Hematopoietic multipotent progenitor cell (in vitro differentiated cells): ENCODE results near the gene CD83. TPM values are rescaled to one million over a fixed set of nuclear protein-coding genes. Genes with fewer than 3 reads are reported as not detected.

Source experiments
- DNase-seq, 3 donors: peaks; one replicate each; pipeline ENCODE4 v3.0.0-alpha.2; 2011 to 2015; ENCODE audit warnings: low read depth in 2 of 3, low spot score in 2 of 3
- total RNA-seq: library from RNA; depleted of rRNA; stranded (reverse); fragments of >200 nt; gene quantifications from one replicate; pipeline ENCODE4 v1.2.3, GENCODE V29; 2012

CD83 gene
- total RNA-seq, 1 donor = 5.9 TPM

DNA sequence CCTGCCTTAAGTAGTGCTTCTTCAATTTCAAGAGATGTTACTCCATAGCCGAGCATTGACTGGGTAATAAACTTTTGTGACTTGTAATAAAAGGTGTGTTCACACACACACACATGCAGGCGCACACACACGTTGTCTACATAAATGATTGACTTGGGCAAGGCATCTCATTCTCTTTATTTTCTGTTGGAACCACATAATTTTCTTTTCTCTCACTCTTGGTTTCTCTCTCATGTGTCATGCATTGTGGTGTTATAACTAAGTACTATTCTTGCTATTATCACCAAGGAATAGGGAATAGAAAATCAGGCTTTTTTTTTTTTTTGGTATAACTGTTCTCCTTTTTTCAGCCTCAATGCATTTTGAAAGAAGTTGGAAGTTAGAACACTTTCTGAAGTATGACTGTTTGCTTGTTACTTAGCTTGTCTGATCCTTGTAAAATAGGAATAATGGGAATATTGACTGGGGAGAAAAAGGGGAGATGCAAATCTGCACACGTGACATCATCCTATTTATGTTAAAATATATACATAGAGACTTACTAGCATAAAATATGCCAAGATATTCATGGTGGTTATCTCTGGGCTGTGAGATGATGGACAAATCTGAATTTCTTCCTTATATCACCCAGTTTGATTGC, 26.1 kb upstream of the CD83 start:
- no peak for DNase-seq

DNA sequence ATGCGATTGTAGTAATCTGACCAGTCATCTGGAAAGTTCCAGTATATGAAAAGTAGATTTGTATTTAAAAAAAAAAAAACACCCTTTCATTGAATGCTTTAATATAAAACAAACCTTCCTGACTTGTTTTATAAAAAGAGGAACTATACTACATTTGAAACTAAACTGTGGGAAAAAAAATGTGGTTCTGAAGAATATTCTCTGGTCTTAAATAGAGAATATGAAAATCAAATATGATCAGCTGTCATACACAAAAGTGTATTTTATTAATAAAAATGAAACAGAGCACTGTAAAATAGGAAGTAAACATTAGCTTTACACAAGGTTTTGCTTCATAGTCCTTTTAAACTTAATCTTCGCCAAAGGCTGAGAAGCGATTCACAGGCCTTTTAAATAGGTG, 25.3 kb upstream of the CD83 start:
- DNase-seq = no peak

DNA sequence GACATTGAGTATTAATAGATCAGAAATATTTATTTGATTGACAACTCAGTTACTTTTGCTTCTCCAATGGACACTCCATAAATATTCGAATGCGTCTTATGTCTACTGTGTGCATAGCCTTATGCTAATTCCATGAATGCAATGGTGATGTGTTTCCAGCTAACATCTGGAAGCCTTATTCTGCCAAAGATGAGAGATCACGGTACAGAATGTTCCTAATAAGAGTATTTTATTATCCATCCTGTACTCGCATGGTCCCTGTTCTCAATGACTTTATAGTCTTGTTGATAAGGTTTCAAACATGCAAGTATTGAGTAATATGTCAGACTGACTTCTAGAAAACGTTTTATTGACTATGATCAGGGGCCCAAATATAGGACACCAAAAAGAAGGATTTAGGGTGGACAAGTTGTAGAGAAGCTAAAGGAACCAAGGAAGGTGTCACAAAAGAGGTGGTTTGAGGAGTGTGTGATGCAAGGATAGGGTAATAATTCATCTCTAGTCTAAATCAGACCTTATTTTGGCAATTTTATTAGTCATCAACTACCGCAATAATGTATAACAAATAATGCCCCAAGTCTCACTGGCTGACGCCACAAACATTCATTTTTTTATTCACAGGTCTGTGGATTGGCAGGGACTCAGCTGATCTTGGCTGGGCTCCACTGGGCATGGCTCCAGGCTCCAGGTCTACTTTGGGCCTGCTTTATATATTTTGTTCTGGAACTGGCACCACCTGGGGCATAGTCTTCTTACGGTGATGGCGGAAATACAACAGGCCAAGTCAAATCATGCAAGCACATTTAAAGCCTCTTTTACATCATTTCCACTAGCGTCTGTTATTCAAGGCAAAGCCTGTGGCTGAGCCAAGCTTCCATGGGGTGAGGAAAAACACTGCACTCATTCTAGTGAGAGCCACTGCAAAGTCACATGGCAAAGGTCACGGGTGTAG, 24.5 kb upstream of the CD83 start:
- no peak for DNase-seq

DNA sequence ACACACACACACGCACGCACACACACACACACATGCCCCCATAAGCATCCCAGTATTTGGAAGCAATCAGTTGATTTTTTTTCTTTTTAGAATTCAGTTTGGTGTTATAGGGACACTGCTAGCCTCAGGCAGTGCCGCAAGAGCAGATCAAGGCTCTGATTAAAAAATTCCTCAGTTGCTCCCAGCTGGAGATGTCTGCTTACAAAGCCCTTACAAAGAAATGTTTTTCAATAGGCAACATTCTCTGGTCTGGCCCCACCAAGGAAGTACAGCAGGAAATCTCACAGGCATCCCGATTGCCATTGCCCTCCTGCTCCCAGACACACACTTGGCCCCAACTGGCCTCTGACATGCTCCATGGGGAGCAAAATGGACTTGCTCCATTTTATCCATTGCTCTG, 22.9 kb upstream of the CD83 start:
- no peak for DNase-seq

DNA sequence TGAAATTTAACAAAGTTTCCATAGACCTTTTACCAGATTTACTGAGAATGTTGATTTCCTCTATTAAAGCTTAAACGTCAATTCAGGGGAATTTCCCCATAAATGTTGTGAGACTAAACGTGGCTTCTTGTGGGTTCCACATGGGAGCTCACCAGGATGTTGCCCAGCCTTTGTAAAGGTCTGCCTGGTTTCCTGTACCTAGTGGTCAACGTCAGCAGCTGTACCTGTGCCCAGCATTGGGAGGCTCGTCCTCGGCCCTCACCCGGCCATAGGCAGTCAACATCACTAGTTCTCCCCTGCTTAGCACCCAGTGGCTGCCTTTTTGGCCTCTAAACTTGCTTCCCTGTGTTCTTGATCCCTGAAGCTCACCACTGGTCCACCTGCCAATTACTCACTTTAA, 22.1 kb upstream of the CD83 start:
- DNase-seq = no peak

DNA sequence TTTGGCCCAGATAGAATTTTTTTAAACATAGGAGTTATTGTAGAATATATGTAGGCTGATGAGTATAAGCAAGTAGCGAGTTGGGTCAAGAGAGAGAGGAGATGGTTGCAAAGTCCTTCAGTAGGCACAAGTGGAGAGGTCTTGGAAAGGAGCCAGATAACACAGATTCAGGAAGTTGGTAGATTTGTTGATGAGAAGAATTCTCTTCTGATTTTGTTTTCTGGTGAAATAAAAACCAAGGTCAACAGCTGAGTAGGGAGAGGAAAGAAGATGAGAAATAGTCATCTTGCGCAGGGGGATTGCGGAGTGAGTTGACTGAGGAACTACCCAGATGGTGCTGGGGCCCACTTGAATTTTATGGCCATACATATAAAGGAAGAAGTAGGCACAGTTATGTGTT, 17.4 kb upstream of the CD83 start:
- DNase-seq = peak in 1 of 3 donors; percentile 21

DNA sequence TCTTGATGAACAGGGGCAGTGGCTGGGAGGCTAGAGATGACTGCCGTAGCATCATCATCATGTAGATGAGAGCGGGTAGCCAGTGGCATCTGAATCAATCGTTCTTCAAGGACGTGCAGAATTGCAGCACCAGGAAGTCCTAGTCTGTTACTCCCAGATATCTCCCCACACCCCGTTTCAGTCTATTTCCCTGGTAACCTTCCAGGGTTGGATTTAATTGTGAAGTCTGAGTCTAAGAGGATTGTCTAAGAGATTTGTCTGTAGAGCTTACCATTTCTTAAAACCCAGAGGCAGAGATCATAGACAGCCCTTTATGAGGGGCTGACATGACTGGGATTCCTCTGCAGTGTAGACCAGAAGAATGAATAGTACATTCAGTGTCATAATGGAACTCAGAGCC, 16.6 kb upstream of the CD83 start:
- DNase-seq = no peak

DNA sequence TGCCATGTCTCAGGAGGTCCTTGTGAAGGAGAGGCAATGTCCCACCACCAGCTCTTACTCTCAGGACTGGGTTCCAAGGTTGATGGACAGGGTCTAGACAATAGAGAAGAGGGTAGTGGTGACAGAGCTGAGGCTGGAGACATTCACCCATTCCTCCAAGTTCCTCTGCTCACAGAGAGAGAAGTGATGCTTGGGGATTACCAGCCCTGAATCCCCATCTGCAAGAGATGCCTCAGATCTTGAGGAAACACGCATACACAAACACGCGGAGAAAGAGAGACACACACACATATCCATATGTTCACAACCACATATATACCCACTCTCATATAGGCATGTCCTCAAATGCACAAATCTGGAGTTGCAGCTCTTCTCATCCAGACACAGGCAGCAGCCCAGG, 15.2 kb upstream of the CD83 start:
- no peak for DNase-seq

DNA sequence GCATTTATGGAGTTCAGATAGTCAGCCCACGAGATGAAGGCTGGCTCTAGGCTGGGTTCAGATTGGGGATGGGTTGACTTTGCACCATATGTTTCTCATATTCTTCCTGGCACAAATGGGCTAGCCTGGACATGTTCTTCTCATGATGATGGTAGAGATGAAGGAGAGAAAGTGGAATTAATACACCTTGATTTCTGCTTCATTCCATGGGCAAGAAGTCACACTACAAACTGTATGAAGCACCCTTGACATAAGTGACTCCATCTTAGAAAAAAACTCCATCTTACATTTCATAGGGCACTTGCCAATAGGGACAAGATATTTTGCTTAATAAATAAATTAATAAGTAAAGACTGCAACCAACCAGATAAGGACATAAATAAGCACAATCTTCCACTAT, 12.0 kb upstream of the CD83 start:
- DNase-seq = no peak

DNA sequence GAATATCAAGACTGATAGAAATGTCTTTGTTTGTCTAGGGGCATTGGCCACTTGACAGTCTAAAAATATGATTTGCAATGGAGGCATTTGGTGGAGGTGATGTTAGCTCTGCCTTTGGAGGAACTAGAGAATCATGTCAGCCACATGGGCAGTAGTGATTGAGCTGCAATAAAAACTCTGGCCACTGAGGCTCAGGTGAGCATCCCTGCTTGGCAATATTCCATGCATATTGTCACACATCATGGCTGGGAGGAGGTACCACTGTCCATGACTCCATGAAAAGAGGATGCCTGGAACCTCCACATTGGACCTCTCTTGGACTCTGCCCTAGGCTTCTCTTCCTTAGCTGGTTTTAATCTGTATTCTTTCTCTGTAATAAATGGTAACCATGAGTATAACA, 10.6 kb upstream of the CD83 start:
- DNase-seq = no peak

DNA sequence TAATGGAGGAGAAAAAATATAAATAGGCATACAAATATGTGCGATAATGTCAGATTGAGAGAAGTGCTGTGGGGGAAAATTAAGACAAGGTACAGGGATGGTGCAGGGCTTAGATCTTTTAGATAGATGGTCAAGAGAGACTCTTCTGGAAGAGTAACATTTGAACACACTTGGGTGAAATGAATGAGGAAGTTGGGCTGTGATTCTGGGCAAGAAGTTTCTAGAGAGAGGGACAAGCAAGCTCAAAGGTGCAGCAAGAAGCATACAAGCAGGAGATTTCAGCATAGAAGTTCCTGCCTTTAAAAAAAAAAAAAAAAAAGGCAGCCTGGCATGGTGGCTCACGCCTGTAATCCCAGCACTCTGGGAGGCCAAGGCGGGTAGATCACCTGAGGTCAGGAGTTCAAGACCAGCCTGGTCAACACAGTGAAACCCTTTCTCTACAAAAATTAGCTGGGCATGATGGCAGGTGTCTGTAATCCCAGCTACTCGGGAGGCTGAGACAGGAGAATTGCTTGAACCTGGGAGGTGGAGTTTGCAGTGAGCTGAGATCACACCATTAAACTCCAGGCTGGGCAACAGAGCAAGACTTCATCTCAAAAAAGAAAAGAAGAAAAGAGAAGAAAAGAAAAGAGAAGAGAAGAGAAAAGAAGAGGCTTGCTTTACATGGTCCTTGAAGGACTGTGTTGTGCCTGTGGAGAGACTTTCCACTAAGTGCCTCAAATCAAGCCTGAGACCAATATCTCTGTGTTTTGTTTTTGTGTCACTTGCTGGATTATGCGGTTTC, 9.7 kb upstream of the CD83 start:
- DNase-seq = no peak

DNA sequence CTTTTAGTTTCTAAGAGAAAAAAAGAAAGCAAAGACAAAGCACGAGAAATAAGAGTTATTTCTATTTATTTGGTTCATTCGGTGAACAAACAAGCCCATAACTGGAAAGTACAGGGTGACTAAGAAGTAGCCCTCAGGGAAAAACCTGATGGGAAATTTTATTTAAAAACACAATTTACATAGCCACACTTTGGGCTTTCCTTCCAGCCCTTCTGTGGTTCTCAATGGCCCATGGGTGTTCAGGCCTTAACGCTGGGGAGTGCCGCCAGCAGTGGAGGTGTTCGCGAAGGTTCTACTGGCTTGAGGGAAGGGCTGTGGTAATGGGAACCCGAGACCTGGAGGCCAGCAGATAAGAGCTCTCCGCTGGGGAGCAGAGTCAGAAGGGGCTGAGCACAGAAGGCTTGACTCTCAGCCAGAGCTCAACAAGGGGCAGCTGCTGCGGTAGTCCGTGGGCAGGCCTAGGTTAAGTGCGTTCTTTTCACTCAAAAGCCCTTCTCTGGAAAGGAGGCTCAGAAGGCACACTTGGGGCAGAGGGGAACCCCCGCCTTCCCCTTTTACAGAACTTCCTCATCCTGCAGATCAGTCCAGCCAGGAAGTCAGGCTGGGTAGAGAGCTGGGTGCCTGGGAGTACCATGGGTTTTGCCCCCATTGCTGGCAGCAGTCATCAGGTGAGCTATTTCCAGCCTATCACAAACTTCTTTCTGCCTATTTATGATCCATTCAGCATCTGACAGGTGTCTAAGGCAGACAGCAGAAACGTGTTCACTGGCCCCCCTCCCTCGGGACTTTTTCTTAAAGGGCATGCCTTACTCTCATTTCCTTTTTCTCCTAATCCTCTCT, 8.8 kb upstream of the CD83 start:
- peak in 2 of 3 donors; percentile 80 to 84 for DNase-seq

DNA sequence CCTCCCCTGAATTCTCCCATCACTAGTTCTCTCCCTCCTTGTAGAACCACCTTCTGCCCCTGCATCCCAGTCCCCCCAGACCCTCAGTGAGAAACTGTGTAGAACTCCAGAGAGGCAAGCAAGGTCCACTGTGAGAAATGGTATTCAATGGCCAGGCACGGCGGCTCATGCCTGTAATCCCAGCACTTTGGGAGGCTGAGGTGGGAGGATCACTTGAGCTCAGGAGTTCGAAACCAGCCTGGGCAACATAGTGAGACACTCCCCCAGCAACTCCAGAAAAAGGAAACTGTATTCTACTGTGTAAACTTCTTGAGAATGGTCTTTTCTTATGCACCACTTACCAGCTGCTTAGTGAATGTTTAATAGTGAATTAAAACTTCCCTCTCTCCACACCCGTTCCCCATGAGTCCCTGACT, 8.2 kb upstream of the CD83 start:
- no peak for DNase-seq

DNA sequence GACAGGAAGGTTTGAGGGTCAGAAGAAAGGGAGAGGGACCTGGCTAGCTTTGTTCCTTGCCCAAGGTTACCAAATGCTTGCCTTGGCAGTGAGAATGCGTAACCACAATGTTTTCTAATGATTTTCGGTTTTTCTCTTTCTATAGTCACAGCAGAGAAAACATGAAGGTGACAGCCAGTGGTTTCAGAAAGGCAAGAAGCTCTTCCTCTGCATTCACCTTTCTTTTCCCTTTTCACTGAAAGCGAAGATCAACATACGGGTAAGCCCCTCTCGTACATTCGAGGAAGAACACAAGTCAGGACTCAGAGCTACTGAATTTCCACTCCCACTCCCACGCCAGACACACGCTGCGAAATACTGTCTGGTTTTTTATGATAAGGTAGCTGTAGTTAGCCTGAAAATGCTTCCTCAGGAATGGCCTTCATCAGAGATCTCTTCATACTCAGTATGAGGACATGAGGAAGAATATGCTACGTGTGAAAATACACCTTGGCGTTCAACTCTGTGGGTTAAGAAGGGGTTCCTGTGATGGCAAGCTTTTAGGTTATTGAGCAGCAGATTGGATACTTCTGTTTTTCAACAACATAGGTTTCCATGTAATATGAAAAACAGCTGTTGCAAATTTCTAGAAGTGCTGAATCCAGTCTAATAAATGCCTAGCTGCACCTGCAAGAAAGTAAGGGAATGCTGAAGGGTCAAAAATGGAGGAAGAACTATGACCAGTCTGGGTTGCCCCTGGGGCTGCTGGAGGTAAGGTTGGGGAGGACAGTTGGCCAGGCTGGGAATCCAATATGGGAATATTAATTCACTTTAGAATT, 7.4 kb upstream of the CD83 start:
- DNase-seq = no peak

DNA sequence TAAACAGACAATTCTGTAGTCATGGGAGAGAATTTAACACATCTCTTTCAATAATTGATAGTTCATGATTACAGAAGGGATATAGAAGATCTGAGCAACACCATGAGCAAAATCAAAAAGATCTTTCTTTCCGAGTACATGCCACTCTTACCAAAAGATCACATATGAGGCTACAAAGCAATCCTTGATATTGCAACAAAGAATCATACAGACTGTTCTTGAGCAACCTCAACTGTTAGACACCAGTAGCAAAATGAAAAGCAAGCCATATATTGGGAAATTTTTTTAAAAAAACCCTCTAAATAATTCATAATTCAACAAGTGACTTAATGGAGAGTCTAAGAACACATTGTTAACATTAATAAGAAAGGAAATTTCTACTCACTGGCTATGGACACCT, 3.6 kb upstream of the CD83 start:
- no peak for DNase-seq

DNA sequence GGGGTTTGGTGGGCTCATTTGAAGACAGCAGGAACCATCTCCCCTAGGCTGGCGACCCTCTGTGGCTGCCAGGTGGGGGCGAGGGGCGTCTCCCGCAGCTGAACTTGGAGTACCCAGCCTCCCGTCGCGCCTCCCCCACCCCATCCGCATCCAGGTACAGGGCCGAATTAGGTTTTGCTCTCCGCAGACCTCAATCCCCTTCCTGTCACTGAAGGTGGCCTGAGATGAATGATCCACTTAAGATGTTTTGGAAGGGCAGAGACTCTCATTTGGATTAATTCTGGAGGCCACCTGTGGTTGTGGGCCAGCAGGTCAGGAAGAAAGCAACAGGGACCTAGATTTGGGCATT, 493 bp downstream of the CD83 start:
- no peak for DNase-seq

DNA sequence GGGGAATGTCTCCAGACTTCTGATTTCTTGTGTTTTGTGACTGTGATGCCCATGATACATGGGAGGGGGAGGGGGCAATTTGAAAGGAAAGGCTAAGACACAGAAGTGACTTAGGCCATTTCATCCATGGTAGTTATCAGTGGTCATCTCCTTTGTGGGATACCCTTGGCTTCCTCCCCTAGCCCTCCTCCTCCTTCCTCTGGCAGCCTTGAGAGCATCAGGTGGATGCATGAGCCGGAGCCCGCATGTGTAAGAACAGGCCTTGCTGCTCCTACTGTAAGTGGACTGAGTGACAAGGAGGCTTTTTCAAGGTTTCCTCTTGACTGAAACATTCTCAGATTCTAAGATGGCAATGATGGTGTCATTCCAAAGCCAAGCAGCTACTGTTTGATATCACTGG, 874 bp downstream of the CD83 start:
- DNase-seq = no peak

DNA sequence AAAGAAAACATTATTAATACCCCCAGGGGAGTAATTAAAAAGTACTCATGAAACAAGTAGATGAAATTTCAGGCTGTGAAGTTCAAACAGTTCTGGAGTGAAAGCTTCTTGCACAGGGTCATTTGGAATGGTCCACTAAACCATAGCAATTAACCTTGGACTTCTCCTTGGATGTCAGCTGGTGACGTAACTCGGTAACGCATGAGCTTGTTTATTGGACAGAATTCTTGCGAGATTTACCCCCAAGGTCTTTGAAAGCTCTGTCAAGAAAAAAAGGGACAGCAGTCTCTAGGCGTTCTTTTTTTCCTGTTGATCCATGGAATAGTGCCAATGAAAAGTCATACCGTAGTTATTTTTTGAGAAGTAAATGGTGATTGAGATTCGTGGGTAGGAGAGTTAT, 2.2 kb downstream of the CD83 start:
- no peak for DNase-seq

DNA sequence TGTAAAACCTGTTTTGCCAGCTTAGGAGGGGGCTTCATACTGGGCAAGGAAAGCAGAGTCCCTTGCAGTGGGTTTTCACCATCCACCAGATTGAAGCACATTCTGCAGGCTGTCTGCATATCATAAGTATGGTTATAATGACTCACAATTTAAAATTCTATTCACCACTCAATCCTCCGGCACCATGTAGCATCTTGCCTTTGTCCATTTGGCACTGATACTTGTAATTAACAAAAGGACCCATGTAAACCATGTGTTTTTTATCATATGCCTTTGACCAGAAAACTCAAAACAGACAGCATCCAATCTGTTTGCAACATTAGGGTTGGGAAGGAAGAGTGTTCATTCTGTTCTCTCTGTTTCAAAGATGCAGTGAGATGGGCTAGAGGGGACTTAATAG, 3.0 kb downstream of the CD83 start:
- DNase-seq = no peak

DNA sequence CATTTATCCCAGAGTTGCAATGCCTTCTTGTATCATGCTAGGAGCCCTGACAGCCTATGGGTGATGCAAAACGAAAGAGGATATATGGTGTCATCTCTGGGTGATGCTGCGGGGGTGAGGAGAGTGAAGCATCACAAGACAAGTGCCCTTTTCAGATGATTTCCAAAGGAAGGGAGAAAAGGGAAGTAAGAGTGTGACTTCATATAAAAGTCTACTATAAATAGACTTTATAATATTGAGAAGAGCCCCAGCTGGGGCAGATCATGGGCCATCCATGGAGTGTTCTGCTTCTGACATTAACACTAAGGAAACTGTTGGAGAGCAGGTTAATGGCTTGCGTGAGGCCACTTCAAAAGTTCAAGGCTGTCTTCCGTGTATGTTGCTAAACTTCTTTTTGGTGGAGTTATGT, 4.4 kb downstream of the CD83 start:
- DNase-seq = peak in 1 of 3 donors; percentile 58
